Natural killer cell (primary cell): Measurements from ENCODE around the gene ARIH2. TPM values are rescaled to one million over a fixed set of nuclear protein-coding genes. Genes with fewer than 3 reads are reported as not detected.

Experiments used
- ATAC-seq, 3 donors: fragments of 150-1000 bp in 2 of 3; fragments of 200-7000 bp in 1 of 3; cut with Tn5 transposase; 1 replicate in 1 of 3; 2 replicates in 2 of 3; pipeline ENCODE4 v1.10.0; 2021; ENCODE audit warnings: mild to moderate bottlenecking in 2 of 3, moderate library complexity in 2 of 3
- DNase-seq, 2 donors: peaks; one replicate each; pipeline versions ENCODE4 v3.0.0 to v3.0.0-alpha.2; 2013 to 2021; ENCODE audit warnings: mixed read lengths in 1 of 2
- H3K27ac ChIP-seq: one replicate; pipeline ENCODE4 v1.5.1; 2013; ENCODE audit warnings: mild to moderate bottlenecking, low read length
- H3K27me3 ChIP-seq: one replicate; pipeline ENCODE4 v1.6.1; 2013; ENCODE audit warnings: low read length; ENCODE audit not compliant: control insufficient read depth, insufficient read depth
- H3K36me3 ChIP-seq: one replicate; pipeline ENCODE4 v1.6.1; 2013; ENCODE audit warnings: low read length; ENCODE audit not compliant: control insufficient read depth, insufficient read depth
- H3K4me1 ChIP-seq: one replicate; pipeline ENCODE4 v1.6.1; 2013; ENCODE audit warnings: low read length; ENCODE audit not compliant: control insufficient read depth, insufficient read depth
- H3K4me3 ChIP-seq: one replicate; pipeline ENCODE4 v1.5.1; 2013; ENCODE audit warnings: low read length
- H3K9me3 ChIP-seq: one replicate; pipeline ENCODE4 v1.6.1; 2013; ENCODE audit warnings: low read length; ENCODE audit not compliant: control insufficient read depth, insufficient read depth
- H3K27ac Mint-ChIP-seq, 2 donors: one replicate each; pipeline ENCODE4 v1.8.0; 2022; ENCODE audit warnings: mild to moderate bottlenecking in 2 of 2, mixed read lengths in 2 of 2, moderate library complexity in 1 of 2
- H3K27me3 Mint-ChIP-seq, 2 donors: one replicate each; pipeline ENCODE4 v1.8.0; 2022; ENCODE audit warnings: low read depth in 2 of 2, mixed read lengths in 2 of 2
- H3K36me3 Mint-ChIP-seq: one replicate; pipeline ENCODE4 v1.8.0; 2022; ENCODE audit warnings: mixed read lengths
- H3K4me1 Mint-ChIP-seq, 2 donors: one replicate each; pipeline ENCODE4 v1.8.0; 2022; ENCODE audit warnings: mixed read lengths in 2 of 2
- H3K4me3 Mint-ChIP-seq: one replicate; pipeline ENCODE4 v1.8.0; 2022; ENCODE audit warnings: mild to moderate bottlenecking, moderate library complexity, mixed read lengths
- H3K9me3 Mint-ChIP-seq, 2 donors: one replicate each; pipeline ENCODE4 v1.8.0; 2022; ENCODE audit warnings: mixed read lengths in 2 of 2
- WGBS: methylation state at CpG from one replicate; pipeline ENCODE4 v1.1.7; 2013; ENCODE audit warnings: missing lambda C conversion rate; ENCODE audit not compliant: insufficient coverage; 5-methylcytosine and 5-hydroxymethylcytosine counted together
- intact Hi-C: fragments of 100-400 bp; cut with micrococcal nuclease; formaldehyde crosslinking; loops from one replicate; pipeline ENCODE4 v1.14.2; 2022
- total RNA-seq, 4 donors: library from RNA; stranded (reverse); fragments of 120-200 nt in 1 of 4; gene quantifications; one replicate each; pipeline versions ENCODE4 v1.2.3 to v1.2.4, GENCODE V29; 2013 to 2022
- TF ChIP-seq, protein P1 (sequence below): fragments of 200-600 bp; IDR thresholded peaks from one replicate; pipeline ENCODE4 v1.8.0; 2022; ENCODE audit warnings: antibody characterized with exemption

The ARIH2 gene
- total RNA-seq, 3 donors from 2014 or later (not counting 1 experiment from before 2014, with no cell fraction given): 239 to 291 (median 243) TPM

DNA sequence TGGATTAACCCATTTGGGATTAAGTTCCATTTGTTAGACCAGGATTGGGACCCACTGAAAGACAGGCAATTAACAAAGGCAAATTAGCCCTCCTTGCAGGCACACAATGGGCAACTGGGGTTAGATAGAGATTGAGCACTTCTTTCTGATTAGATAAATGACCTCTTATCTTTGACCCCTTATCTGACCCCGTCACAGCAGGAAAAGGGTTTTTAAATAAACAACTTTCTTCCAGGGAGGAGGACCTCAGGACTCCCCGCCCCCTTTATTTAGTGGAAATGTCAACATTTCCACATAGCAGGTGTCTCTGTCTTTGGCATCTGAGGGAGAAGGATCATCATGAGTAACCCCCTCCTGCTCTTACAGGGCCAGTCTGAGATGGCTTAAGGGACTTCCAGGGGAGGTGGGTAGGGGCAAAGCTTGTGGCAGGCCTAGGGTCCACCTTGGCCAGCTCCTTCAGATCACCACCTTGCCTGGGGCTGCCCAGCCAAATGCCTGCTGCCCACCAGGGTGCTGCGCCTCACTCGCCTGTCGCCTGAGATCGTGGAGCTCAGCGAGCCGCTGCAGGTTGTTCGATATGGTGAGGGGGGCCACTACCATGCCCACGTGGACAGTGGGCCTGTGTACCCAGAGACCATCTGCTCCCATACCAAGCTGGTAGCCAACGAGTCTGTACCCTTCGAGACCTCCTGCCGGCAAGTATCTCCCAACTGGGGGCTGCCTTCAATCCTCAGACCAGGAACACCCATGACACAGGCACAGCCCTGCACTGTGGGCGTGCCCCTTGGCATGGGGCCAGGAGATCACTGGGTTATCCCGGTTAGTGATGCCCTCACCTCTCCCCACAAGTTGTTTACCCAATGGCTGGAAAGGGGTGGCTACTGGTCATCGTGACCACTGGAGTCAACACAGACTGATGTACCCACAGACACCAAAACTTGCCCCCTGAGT, 86.0 kb downstream of the ARIH2 start:
- intact Hi-C loops: loop anchor here (5.0 kb wide), 2 partner anchors 87 to 88 kb away; partner anchors contain the start of genes ARIH2 and QRICH1
- no peaks in the 10 kb centered on the region for H3K27me3 ChIP-seq
- no peak overlapping the region for H3K27ac Mint-ChIP-seq
- H3K4me3 Mint-ChIP-seq: no peak overlapping the region
- WGBS: 96% methylated on average over 15 of the region's 16 CpGs
- H3K36me3 ChIP-seq: no peaks in the 10 kb centered on the region
- ATAC-seq (no peak), DNase-seq (no peak)
- H3K9me3 Mint-ChIP-seq: no peaks in the 10 kb centered on the region
- H3K4me1 Mint-ChIP-seq: peaks cover 24% of the 10 kb centered on the region in 2 donors
- H3K4me3 ChIP-seq: no peak overlapping the region
- no peaks in the 10 kb centered on the region for H3K9me3 ChIP-seq
- H3K4me1 ChIP-seq: peaks cover 20% of the 10 kb centered on the region
- TF ChIP-seq, protein P1, sequence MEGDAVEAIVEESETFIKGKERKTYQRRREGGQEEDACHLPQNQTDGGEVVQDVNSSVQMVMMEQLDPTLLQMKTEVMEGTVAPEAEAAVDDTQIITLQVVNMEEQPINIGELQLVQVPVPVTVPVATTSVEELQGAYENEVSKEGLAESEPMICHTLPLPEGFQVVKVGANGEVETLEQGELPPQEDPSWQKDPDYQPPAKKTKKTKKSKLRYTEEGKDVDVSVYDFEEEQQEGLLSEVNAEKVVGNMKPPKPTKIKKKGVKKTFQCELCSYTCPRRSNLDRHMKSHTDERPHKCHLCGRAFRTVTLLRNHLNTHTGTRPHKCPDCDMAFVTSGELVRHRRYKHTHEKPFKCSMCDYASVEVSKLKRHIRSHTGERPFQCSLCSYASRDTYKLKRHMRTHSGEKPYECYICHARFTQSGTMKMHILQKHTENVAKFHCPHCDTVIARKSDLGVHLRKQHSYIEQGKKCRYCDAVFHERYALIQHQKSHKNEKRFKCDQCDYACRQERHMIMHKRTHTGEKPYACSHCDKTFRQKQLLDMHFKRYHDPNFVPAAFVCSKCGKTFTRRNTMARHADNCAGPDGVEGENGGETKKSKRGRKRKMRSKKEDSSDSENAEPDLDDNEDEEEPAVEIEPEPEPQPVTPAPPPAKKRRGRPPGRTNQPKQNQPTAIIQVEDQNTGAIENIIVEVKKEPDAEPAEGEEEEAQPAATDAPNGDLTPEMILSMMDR: no peak
- H3K27me3 Mint-ChIP-seq: no peaks in the 10 kb centered on the region
- no peaks in the 10 kb centered on the region for H3K36me3 Mint-ChIP-seq
- H3K27ac ChIP-seq: no peak overlapping the region

DNA sequence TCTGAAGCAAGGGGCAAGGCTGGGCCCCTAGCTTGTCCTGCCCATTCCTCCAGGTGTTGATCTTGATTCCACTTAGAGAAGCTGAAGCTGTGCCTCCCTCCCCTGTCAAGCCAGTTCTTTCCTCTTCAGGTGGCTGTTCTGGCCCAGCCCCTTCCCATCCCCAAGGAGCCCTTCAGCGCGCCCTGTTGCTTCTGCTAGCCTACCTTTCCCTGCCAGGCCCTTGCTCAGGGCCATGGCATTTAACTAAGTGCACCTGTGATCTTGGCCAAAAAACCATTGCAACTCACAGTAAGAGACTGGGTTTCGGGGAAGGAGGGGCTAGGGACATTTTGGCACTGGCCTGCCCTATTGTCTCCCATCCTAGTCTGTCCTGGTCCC, 86.7 kb downstream of the ARIH2 start:
- H3K36me3 Mint-ChIP-seq: no peaks in the 10 kb centered on the region
- H3K9me3 Mint-ChIP-seq: no peaks in the 10 kb centered on the region
- no peaks in the 10 kb centered on the region for H3K27me3 ChIP-seq
- TF ChIP-seq, protein P1: no peak
- H3K4me3 ChIP-seq: no peak overlapping the region
- ATAC-seq: no peak
- H3K27me3 Mint-ChIP-seq: no peaks in the 10 kb centered on the region
- WGBS: 95% methylated on average over 3 of the region's 3 CpGs
- H3K36me3 ChIP-seq: no peaks in the 10 kb centered on the region
- no peak for DNase-seq
- H3K4me1 Mint-ChIP-seq: peaks cover 21 to 24% of the 10 kb centered on the region in 2 donors
- no peak overlapping the region for H3K4me3 Mint-ChIP-seq
- H3K27ac ChIP-seq: no peak overlapping the region
- H3K4me1 ChIP-seq: peaks cover 20% of the 10 kb centered on the region
- intact Hi-C loops: loop anchor here (5.0 kb wide), 2 partner anchors 87 to 88 kb away; partner anchors contain the start of genes ARIH2 and QRICH1
- H3K27ac Mint-ChIP-seq: no peak overlapping the region
- no peaks in the 10 kb centered on the region for H3K9me3 ChIP-seq

DNA sequence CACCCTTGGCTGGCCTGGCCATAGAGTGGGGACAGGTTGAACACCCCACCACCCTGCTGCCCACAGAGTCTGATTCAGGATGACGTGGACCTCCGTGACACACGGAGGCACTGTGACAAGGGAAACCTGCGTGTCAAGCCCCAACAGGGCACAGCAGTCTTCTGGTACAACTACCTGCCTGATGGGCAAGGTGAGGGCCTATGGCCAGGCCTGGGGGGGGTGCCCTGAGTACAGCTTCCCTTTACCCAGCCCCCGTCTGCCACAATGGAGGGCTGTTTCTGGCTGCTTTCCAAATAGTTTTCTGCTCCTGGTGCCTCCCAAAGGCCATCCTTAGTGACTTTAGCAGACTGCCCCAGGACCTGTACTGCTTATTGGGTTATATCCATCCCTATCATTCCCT, 87.4 kb downstream of the ARIH2 start:
- H3K4me3 ChIP-seq: peak overlapping the region; percentile 96
- peaks cover 21 to 24% of the 10 kb centered on the region in 2 donors for H3K4me1 Mint-ChIP-seq
- no peak for ATAC-seq

More for the DNA sequence above, 87.4 kb downstream of the ARIH2 start:
- intact Hi-C loops: loop anchor here (2.0 to 5.0 kb wide), 3 partner anchors 15 to 89 kb away; partner anchors contain the start of genes ARIH2, P4HTM and QRICH1
- Histone ChIP-seq H3K4me1 (peaks cover 20% of the 10 kb centered on the region), H3K27ac (peak overlapping the region; percentile 95), H3K9me3 (no peaks in the 10 kb centered on the region), H3K27me3 (no peaks in the 10 kb centered on the region), H3K36me3 (no peaks in the 10 kb centered on the region)
- H3K27me3 Mint-ChIP-seq: no peaks in the 10 kb centered on the region
- H3K4me3 Mint-ChIP-seq: no peak overlapping the region
- TF ChIP-seq, protein P1: no peak
- H3K9me3 Mint-ChIP-seq: no peaks in the 10 kb centered on the region
- no peaks in the 10 kb centered on the region for H3K36me3 Mint-ChIP-seq
- H3K27ac Mint-ChIP-seq: peak overlapping the region in 1 of 2 donors; percentile 98
- no peak for DNase-seq
- WGBS: 92% methylated on average over 5 of the region's 5 CpGs
